ENCODE results near the gene FOXS1. TPM values are rescaled to one million over a fixed set of nuclear protein-coding genes. Genes with fewer than 3 reads are reported as not detected.

The FOXS1 gene
- total and polyA plus RNA-seq, 2 experiments from 2014 or later = 0.26 TPM; not detected in 1

DNA sequence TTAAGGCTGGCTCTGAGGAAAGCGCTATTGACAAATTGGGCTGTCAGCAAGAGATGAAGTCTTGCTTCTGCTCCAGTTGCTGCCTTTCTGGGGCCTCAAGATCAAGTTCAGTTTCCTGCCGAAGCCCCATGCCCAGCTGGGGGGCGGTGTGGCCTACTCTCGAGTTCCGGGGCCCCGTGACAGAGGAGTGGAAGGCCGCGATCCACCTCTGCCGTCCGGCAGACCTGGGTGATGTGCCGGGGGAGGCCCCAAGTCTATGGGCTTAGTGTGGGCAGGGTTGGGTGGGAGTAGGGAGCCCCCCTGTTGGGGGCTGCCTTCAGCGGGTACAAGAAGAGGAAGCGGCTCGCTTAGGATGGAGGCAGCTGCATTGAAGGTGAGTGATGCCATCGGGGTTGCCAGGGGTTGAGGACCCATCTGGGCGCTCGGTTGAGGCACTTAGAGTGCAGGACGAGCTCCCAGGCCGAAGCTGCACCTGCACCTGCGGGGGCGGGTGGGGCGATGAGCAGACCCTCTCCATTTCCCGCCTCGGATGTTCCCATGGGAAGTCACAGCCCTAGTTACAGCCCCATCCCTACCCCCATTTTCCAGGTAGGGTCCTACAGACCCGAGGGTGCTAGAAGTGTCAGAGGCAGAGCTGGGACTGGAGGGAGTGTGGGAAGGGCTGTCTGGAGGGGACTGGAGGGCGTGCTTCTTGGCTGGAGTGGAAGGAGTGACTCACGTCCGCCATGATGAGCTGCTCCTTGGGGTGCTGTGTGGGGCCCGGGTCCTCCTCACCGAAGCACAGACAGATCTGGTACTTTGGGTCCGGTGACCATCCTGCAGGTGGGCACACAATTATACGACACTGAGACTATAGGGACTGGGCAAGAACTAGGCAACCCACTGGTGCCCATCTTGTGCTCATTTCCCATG is 2.9 kb upstream of the FOXS1 start:
- H4K20me1 ChIP-seq (replicated peaks; ENCODE audit: insufficient read depth) = no peaks in the 10 kb centered on the region
- no peaks in the 10 kb centered on the region for H3K9me2 ChIP-seq (ENCODE audit: insufficient read depth)
- H3K27ac ChIP-seq (ENCODE audit: low read depth) = no peak overlapping the region
- H3K4me3 ChIP-seq = no peak overlapping the region
- ATAC-seq (no peak), DNase-seq (ENCODE audit: low spot score) (no peak)
- peaks cover 10% of the 10 kb centered on the region for H3K4me1 ChIP-seq (ENCODE audit: insufficient read depth)
- H3K36me3 ChIP-seq (ENCODE audit: insufficient read depth) = no peaks in the 10 kb centered on the region
- peaks cover 11% of the 10 kb centered on the region for H3K4me1 Mint-ChIP-seq
- peaks cover 36% of the 10 kb centered on the region for H3K9me3 Mint-ChIP-seq
- no peak for TF ChIP-seq POLR2AphosphoS5 (IDR thresholded peaks at IDR 0.05; ENCODE audit: low read depth)
- TF ChIP-seq, protein P1, sequence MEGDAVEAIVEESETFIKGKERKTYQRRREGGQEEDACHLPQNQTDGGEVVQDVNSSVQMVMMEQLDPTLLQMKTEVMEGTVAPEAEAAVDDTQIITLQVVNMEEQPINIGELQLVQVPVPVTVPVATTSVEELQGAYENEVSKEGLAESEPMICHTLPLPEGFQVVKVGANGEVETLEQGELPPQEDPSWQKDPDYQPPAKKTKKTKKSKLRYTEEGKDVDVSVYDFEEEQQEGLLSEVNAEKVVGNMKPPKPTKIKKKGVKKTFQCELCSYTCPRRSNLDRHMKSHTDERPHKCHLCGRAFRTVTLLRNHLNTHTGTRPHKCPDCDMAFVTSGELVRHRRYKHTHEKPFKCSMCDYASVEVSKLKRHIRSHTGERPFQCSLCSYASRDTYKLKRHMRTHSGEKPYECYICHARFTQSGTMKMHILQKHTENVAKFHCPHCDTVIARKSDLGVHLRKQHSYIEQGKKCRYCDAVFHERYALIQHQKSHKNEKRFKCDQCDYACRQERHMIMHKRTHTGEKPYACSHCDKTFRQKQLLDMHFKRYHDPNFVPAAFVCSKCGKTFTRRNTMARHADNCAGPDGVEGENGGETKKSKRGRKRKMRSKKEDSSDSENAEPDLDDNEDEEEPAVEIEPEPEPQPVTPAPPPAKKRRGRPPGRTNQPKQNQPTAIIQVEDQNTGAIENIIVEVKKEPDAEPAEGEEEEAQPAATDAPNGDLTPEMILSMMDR (conservative IDR thresholded peaks at IDR 0.05; ENCODE audit: low read depth in 2 of 2) = peak in 1 of 2 experiments; percentile 19; a peak in 1 of 4 replicates
- H3K36me3 Mint-ChIP-seq (ENCODE audit: low read depth) = no peaks in the 10 kb centered on the region
- peaks cover 2% of the 10 kb centered on the region; the same call in 1 of the 2 replicates for H3F3A ChIP-seq (replicated peaks; ENCODE audit: low read depth)
- no peak overlapping the region for H3K4me2 ChIP-seq
- H3K27ac Mint-ChIP-seq = no peak overlapping the region
- H3K4me3 Mint-ChIP-seq = no peak overlapping the region
- 0 out of 2 replicates have a peak overlapping the region, but pooled peaks have one; percentile 10 for H2AFZ ChIP-seq
- H3K79me2 ChIP-seq (replicated peaks; ENCODE audit: insufficient read depth) = no peaks in the 10 kb centered on the region
- H3K27me3 Mint-ChIP-seq (ENCODE audit: insufficient read depth, low read depth, poor library complexity) = peaks cover 32% of the 10 kb centered on the region
- H3K27me3 ChIP-seq (ENCODE audit: insufficient read depth) = peaks cover 55% of the 10 kb centered on the region

DNA sequence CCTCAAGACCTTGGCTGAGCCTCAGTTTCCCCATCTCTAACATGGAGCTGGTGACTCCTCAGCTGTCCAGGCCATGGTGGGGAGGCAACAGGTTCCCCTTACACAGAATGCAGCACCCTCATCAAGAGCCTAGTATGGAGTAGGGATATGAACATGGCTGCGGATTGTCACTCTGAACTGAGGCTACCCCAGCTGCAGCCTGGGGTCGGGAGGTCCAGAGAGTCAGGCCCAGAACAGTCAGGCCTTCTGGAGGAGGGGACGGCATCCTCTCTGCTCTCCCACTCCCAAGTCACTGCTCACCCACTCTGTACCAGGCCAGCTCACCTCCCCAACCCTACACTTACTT is 1.4 kb upstream of the FOXS1 start:
- H3K9me3 Mint-ChIP-seq = peaks cover 35% of the 10 kb centered on the region

DNA sequence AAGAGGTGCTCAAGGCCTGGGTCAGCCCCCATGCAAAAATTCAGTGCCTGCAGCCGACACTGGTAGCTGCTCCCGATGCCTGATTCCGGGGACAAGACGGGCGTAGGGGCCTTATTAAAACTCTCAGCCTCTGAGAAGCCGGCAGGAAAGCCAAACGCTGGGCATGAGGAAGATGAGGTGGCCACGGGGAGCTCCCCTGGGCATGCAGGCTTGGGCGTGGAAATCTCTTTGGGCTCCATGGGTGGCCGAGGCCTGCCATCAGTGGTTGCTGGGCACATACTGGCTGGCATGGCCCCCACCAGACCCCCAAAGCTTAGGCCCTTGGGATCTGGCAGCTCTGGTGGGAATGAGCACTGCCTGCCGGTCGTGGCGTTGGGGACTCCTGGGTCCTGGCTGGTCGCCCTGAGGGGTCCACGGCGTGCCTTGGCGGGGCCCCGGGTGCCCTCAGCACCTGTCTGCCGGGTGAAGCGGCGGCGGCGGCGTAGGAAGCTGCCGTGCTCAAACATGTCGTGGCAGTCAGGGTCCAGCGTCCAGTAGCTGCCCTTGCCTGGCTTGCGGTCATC is 586 bp downstream of the FOXS1 start:
- no peak overlapping the region for H3K4me2 ChIP-seq
- ATAC-seq = no peak

More for the DNA sequence above, 1.4 kb upstream of the FOXS1 start:
- Mint-ChIP-seq H3K4me1 (peaks cover 24% of the 10 kb centered on the region), H3K36me3 (ENCODE audit: low read depth) (no peaks in the 10 kb centered on the region), H3K27ac (no peak overlapping the region), H3K27me3 (ENCODE audit: insufficient read depth, low read depth, poor library complexity) (peaks cover 26% of the 10 kb centered on the region), H3K4me3 (no peak overlapping the region)
- H2AFZ ChIP-seq = no peak overlapping the region
- H3K36me3 ChIP-seq (ENCODE audit: insufficient read depth) = no peaks in the 10 kb centered on the region
- no peak overlapping the region for H3K27ac ChIP-seq (ENCODE audit: low read depth)
- no peaks in the 10 kb centered on the region for H4K20me1 ChIP-seq (replicated peaks; ENCODE audit: insufficient read depth)
- no peak for DNase-seq (ENCODE audit: low spot score)
- 0 out of 2 replicates have a peak, but pooled peaks cover under 1% of the 10 kb centered on the region for H3K9me2 ChIP-seq (ENCODE audit: insufficient read depth)
- ATAC-seq = no peak
- TF ChIP-seq ZNF114 (CRISPR knock-in tag; IDR thresholded peaks at IDR 0.05) (no peak), CREB1 (CRISPR knock-in tag; IDR thresholded peaks at IDR 0.05; ENCODE audit: low read depth) (no peak), EZH2 (IDR thresholded peaks at IDR 0.05; ENCODE audit: low read depth, unreplicated experiment) (no peak)
- peaks cover 48% of the 10 kb centered on the region for H3K27me3 ChIP-seq (ENCODE audit: insufficient read depth)
- H3K79me2 ChIP-seq (replicated peaks; ENCODE audit: insufficient read depth) = no peaks in the 10 kb centered on the region
- H3K4me2 ChIP-seq = no peak overlapping the region
- H3F3A ChIP-seq (replicated peaks; ENCODE audit: low read depth) = peaks cover 2% of the 10 kb centered on the region; the same call in 1 of the 2 replicates
- H3K4me3 ChIP-seq = no peak overlapping the region
- peaks cover 20% of the 10 kb centered on the region for H3K4me1 ChIP-seq (ENCODE audit: insufficient read depth)

More for the DNA sequence above, 586 bp downstream of the FOXS1 start:
- Histone ChIP-seq H3K4me3 (no peak overlapping the region), H2AFZ (peak overlapping the region; percentile 95; the same call in 1 of the 2 replicates), H3K27ac (ENCODE audit: low read depth) (no peak overlapping the region), H3K27me3 (ENCODE audit: insufficient read depth) (peaks cover 28% of the 10 kb centered on the region), H3K36me3 (ENCODE audit: insufficient read depth) (no peaks in the 10 kb centered on the region), H3K4me1 (ENCODE audit: insufficient read depth) (peaks cover 22% of the 10 kb centered on the region), H3K9me2 (ENCODE audit: insufficient read depth) (0 out of 2 replicates have a peak, but pooled peaks cover 5% of the 10 kb centered on the region), H3K79me2 (replicated peaks; ENCODE audit: insufficient read depth) (no peaks in the 10 kb centered on the region), H4K20me1 (replicated peaks; ENCODE audit: insufficient read depth) (no peaks in the 10 kb centered on the region), H3F3A (replicated peaks; ENCODE audit: low read depth) (0 out of 2 replicates have a peak, but pooled peaks cover 2% of the 10 kb centered on the region)
- no peak for TF ChIP-seq JUNB (IDR thresholded peaks at IDR 0.05; ENCODE audit: unreplicated experiment)
- H3K27me3 Mint-ChIP-seq (ENCODE audit: insufficient read depth, low read depth, poor library complexity) = peaks cover 10% of the 10 kb centered on the region
- DNase-seq (ENCODE audit: low spot score) = no peak
- peaks cover 24% of the 10 kb centered on the region for H3K4me1 Mint-ChIP-seq
- no peaks in the 10 kb centered on the region for H3K36me3 Mint-ChIP-seq (ENCODE audit: low read depth)
- no peak overlapping the region for H3K27ac Mint-ChIP-seq
- H3K4me3 Mint-ChIP-seq = no peak overlapping the region
- peaks cover 25% of the 10 kb centered on the region for H3K9me3 Mint-ChIP-seq
